Mesenchymal stem cell (in vitro differentiated cells and primary cell): ENCODE results near the gene PICK1.

ENCODE experiments used
- DNase-seq: peaks from one replicate; pipeline ENCODE4 v3.0.0-alpha.2; 2013
- H2AFZ ChIP-seq: one replicate; pipeline ENCODE4 v1.6.1; 2013; ENCODE audit warnings: low read depth, mild to moderate bottlenecking, control low read depth, inconsistent platforms, low read length, moderate library complexity
- H2AK5ac ChIP-seq: 2 replicates; pipeline ENCODE4 v1.6.1; 2013; ENCODE audit warnings: low read length, moderate library complexity, mild to moderate bottlenecking, inconsistent platforms; ENCODE audit not compliant: severe bottlenecking
- H2BK120ac ChIP-seq: one replicate; pipeline ENCODE4 v1.6.1; 2013; ENCODE audit warnings: low read depth, mild to moderate bottlenecking, inconsistent platforms, low read length, moderate library complexity
- H2BK12ac ChIP-seq, 2 experiments: one replicate each; pipeline ENCODE4 v1.6.1; 2013; ENCODE audit warnings: inconsistent platforms in 2 of 2, low read length in 2 of 2, mild to moderate bottlenecking in 2 of 2, moderate library complexity in 2 of 2, control low read depth in 1 of 2
- H2BK15ac ChIP-seq: one replicate; pipeline ENCODE4 v1.6.1; 2013; ENCODE audit warnings: mild to moderate bottlenecking, low read depth, inconsistent platforms; ENCODE audit not compliant: poor library complexity, severe bottlenecking
- H2BK5ac ChIP-seq: 2 replicates; pipeline ENCODE4 v1.6.1; 2013; ENCODE audit warnings: low read depth, mild to moderate bottlenecking, low read length, control low read depth, inconsistent platforms; ENCODE audit not compliant: poor library complexity, severe bottlenecking
- H3K14ac ChIP-seq, 2 experiments: one replicate each; pipeline ENCODE4 v1.6.1; 2013; ENCODE audit warnings: inconsistent platforms in 2 of 2, low read length in 2 of 2, control low read depth in 1 of 2, mild to moderate bottlenecking in 1 of 2, moderate library complexity in 1 of 2
- H3K18ac ChIP-seq, 2 experiments: one replicate each; pipeline ENCODE4 v1.6.1; 2013; ENCODE audit warnings: inconsistent platforms in 2 of 2, low read length in 2 of 2, control low read depth in 1 of 2, low read depth in 1 of 2, mild to moderate bottlenecking in 1 of 2
- H3K23ac ChIP-seq, 2 experiments: one replicate each; pipeline ENCODE4 v1.6.1; 2013; ENCODE audit warnings: inconsistent platforms in 2 of 2, low read length in 2 of 2, mild to moderate bottlenecking in 2 of 2, moderate library complexity in 2 of 2, control low read depth in 1 of 2
- H3K27ac ChIP-seq: 2 replicates; pipeline ENCODE4 v1.5.1; 2013; ENCODE audit warnings: mild to moderate bottlenecking, moderate library complexity, low read length, control low read depth, inconsistent platforms; ENCODE audit not compliant: poor library complexity, severe bottlenecking
- H3K27me3 ChIP-seq, 2 experiments: 2 replicates each; pipeline versions ENCODE4 v1.6.1 to v1.7.0; 2013; ENCODE audit warnings: low read length in 2 of 2, mild to moderate bottlenecking in 2 of 2, moderate library complexity in 2 of 2, control low read depth in 1 of 2, inconsistent platforms in 1 of 2; ENCODE audit not compliant: control insufficient read depth in 1 of 2, insufficient read depth in 1 of 2
- H3K36me3 ChIP-seq, 2 experiments: 2 replicates each; pipeline versions ENCODE4 v1.6.1 to v1.7.0; 2013; ENCODE audit warnings: low read length in 2 of 2, control low read depth in 1 of 2, inconsistent platforms in 1 of 2, low read depth in 1 of 2, mild to moderate bottlenecking in 1 of 2; ENCODE audit not compliant: insufficient read depth in 2 of 2, control insufficient read depth in 1 of 2
- H3K4ac ChIP-seq, 2 experiments: one replicate each; pipeline ENCODE4 v1.6.1; 2013; ENCODE audit warnings: inconsistent platforms in 2 of 2, low read length in 2 of 2, mild to moderate bottlenecking in 2 of 2, moderate library complexity in 2 of 2, control low read depth in 1 of 2, low read depth in 1 of 2
- H3K4me1 ChIP-seq: 2 replicates; pipeline ENCODE4 v1.6.1; 2013; ENCODE audit warnings: low read depth, low read length, control low read depth; ENCODE audit not compliant: control insufficient read depth, insufficient read depth
- H3K4me2 ChIP-seq: 2 replicates; pipeline ENCODE4 v1.6.1; 2013; ENCODE audit warnings: low read length, mild to moderate bottlenecking, inconsistent platforms; ENCODE audit not compliant: poor library complexity, severe bottlenecking
- H3K4me3 ChIP-seq, 2 experiments: 2 replicates each; pipeline versions ENCODE4 v1.5.1 to v1.7.0; 2013; ENCODE audit warnings: low read length in 2 of 2, mild to moderate bottlenecking in 2 of 2, control low read depth in 1 of 2, low read depth in 1 of 2; ENCODE audit not compliant: insufficient read depth in 1 of 2
- H3K79me1 ChIP-seq: replicated peaks from 2 replicates; pipeline ENCODE4 v1.6.1; 2013; ENCODE audit warnings: mild to moderate bottlenecking, control low read depth, low read length, inconsistent platforms; ENCODE audit not compliant: poor library complexity, severe bottlenecking
- H3K9ac ChIP-seq: 2 replicates; pipeline ENCODE4 v1.7.0; 2013; ENCODE audit warnings: mild to moderate bottlenecking, low read length, moderate library complexity
- H3K9me3 ChIP-seq: 2 replicates; pipeline ENCODE4 v1.7.0; 2013; ENCODE audit warnings: mild to moderate bottlenecking, low read length; ENCODE audit not compliant: control insufficient read depth
- H4K8ac ChIP-seq: one replicate; pipeline ENCODE4 v1.6.1; 2013; ENCODE audit warnings: inconsistent platforms, mild to moderate bottlenecking, low read length, moderate library complexity
- H4K91ac ChIP-seq: one replicate; pipeline ENCODE4 v1.6.1; 2013; ENCODE audit warnings: mild to moderate bottlenecking, low read length, inconsistent platforms
- WGBS: methylation state at CpG from one replicate; pipeline ENCODE4 v1.1.7; 2013; ENCODE audit warnings: mixed read lengths; 5-methylcytosine and 5-hydroxymethylcytosine counted together

Gene PICK1

GRCh38 chr22:38072322-38073149 is 15.3 kb downstream of the PICK1 start:
- Histone ChIP-seq H2AFZ (no peak overlapping the region), H2BK12ac (no peak overlapping the region), H3K9me3 (no peaks in the 10 kb centered on the region), H3K4me3 (no peak overlapping the region), H3K14ac (no peak overlapping the region), H3K4me2 (no peak overlapping the region), H3K27me3 (no peaks in the 10 kb centered on the region), H2BK5ac (no peak overlapping the region), H2BK15ac (no peak overlapping the region), H3K4me1 (no peaks in the 10 kb centered on the region), H3K4ac (no peak overlapping the region), H3K18ac (no peak overlapping the region), H4K91ac (no peak overlapping the region), H3K79me1 (no peaks in the 10 kb centered on the region), H2AK5ac (no peak overlapping the region), H3K9ac (no peak overlapping the region), H4K8ac (no peak overlapping the region), H2BK120ac (no peak overlapping the region), H3K27ac (no peak overlapping the region), H3K36me3 (peaks cover 0 to 93% of the 10 kb centered on the region in 2 experiments), H3K23ac (no peak overlapping the region)
- WGBS, result 94% methylated on average over 25 of the region's 25 CpGs
- DNase-seq, result no peak

- H3K4ac ChIP-seq, result no peak overlapping the region
- H2BK120ac ChIP-seq, result no peak overlapping the region
- H3K79me1 ChIP-seq, result no peaks in the 10 kb centered on the region
- DNase-seq, result no peak
- H3K23ac ChIP-seq, result no peak overlapping the region
- no peak overlapping the region for H2BK15ac ChIP-seq
- no peak overlapping the region for H3K4me3 ChIP-seq
- H2AFZ ChIP-seq, result no peak overlapping the region
- H2BK5ac ChIP-seq, result no peak overlapping the region
- peaks cover 0 to 3% of the 10 kb centered on the region in 2 experiments for H3K27me3 ChIP-seq
- H3K9ac ChIP-seq, result no peak overlapping the region
- H3K18ac ChIP-seq, result no peak overlapping the region
- no peak overlapping the region for H4K91ac ChIP-seq
- no peak overlapping the region for H3K4me2 ChIP-seq
- H3K36me3 ChIP-seq, result peaks cover 0 to 93% of the 10 kb centered on the region in 2 experiments
- no peak overlapping the region for H3K14ac ChIP-seq
- H2AK5ac ChIP-seq, result no peak overlapping the region
- no peaks in the 10 kb centered on the region for H3K4me1 ChIP-seq
- no peak overlapping the region for H2BK12ac ChIP-seq
- WGBS, result 96% methylated on average over 25 of the region's 28 CpGs
- H3K9me3 ChIP-seq, result no peaks in the 10 kb centered on the region
- H4K8ac ChIP-seq, result no peak overlapping the region
- no peak overlapping the region for H3K27ac ChIP-seq
Observed at GRCh38 chr22:38073150-38074130, 16.2 kb downstream of the PICK1 start.

GRCh38 chr22:38074181-38075104 is 17.2 kb downstream of the PICK1 start:
- Histone ChIP-seq H2BK120ac (no peak overlapping the region), H4K8ac (no peak overlapping the region), H2AFZ (no peak overlapping the region), H3K36me3 (peaks cover 0 to 88% of the 10 kb centered on the region in 2 experiments), H3K4me2 (no peak overlapping the region), H3K9ac (no peak overlapping the region), H2BK15ac (no peak overlapping the region), H3K4ac (no peak overlapping the region), H3K27ac (no peak overlapping the region), H2BK12ac (no peak overlapping the region), H2AK5ac (no peak overlapping the region), H3K4me1 (no peaks in the 10 kb centered on the region), H2BK5ac (no peak overlapping the region), H3K79me1 (no peaks in the 10 kb centered on the region), H3K18ac (no peak overlapping the region), H3K9me3 (no peaks in the 10 kb centered on the region), H3K4me3 (no peak overlapping the region), H4K91ac (peak overlapping the region; percentile 43), H3K14ac (no peak overlapping the region), H3K27me3 (peaks cover 0 to 11% of the 10 kb centered on the region in 2 experiments), H3K23ac (no peak overlapping the region)
- WGBS, result 75% methylated on average over 47 of the region's 47 CpGs
- DNase-seq, result peak; percentile 53
